GM18520 (cell line): ENCODE data around the gene AFG1L.
"Not testable (repeated sequence)": the region's sequence is repeated elsewhere in the genome, so short reads cannot be mapped to it uniquely, and the experiment has no call there.

Experiments used
- ATAC-seq: cut with Tn5 transposase; IDR thresholded peaks from one replicate; pipeline ENCODE4 v1.9.1; 2021; ENCODE audit not compliant: unreplicated experiment

Gene AFG1L

DNA sequence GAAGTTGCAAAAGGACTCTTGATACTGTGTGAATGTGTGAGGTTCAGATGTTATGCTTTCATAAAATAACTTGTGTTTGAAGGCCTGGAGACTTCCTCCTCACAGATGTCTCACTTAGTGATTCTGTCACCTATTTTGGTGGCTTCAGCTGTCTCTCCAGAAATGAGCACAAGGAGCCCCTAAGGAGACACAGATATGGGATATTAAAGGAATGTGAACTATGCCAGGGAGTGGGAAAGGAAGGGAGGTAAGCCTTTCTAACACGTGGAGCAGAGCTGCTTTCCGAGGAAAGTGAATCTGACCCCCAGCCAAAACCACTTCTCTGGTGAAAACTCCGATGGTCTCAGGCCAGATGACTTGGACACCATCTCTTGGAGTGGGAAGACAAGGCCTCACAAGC lies 255.4 kb downstream of the AFG1L start:
- ATAC-seq, result no peak

DNA sequence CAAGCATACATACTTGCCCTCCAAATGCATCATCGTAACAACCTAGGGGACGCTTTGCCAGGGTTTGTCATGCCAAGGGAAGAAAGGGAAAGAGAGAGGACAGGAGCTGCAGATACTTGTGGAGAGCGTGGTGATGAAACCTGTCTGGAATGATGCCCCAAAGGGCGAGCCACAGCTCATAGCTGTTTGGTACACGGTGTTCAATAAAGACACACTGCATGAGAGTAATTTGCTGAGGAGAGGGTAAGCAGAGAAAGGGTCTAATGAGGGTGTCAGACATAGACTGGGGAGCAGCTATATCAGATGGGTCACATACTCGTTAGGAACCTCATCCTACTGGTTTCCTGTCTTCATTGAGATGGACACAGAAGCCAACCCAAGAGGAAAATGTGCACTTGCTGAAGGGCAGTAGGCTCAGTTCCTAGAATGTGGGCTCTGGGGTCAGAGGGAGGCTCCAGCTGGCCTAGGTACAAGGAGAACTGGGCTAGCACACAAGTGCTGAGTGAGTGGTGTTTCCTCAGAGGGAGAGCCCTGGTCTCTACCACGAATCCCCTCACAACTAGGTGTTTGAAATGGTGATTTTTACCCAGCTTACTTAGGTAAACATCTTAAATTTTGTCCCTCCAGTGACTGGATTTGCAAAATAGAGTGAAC lies 260.7 kb downstream of the AFG1L start:
- no peak for ATAC-seq

DNA sequence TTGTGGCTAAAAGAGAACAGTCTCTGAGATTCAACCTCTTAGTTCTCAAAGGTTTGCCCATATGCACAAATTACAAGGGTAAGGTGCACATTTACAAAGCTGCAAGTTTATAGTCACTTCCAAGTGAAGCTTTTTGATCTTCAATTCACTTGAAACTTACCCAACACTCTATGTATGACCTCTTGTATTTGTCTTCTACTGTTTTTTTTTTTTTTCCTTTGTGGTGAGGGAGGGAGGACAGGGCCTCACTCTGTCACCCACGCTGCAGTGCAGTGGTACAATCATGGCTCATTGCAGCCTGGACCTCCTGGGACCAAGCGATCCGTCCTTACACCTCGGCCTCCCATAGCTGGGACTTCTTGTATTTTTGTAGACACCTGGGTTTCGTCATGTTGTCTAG lies 261.4 kb downstream of the AFG1L start:
- no peak for ATAC-seq

DNA sequence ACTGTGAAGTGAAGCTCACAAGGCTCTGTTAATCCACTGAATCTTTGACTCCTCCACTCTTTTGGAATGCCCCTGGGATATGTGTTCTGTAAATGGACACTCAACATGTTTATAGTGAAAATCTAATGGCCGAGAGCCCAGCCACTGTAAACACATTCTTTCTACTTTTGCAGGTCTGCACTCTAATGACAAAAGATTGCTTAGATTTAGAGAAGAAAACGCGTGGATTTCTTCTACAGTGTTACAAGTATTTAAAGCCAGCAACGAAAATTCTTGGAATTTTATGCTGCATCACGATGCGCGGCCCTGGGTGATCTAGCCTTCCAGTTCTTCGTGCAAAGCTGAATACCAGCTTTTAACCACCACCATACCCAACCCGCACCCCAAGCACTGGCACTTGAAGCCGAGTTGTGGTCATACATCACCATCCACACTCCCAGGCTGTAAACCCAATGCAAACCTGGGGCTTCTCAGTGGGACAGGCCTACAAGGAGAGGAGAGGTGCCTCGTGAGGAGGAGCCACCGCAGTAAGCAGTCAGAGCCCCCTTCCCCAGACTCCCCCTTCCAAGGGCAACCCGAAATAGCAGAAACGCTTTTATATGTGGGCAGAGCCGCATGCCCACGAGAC lies 262.1 kb downstream of the AFG1L start:
- ATAC-seq, result no peak

DNA sequence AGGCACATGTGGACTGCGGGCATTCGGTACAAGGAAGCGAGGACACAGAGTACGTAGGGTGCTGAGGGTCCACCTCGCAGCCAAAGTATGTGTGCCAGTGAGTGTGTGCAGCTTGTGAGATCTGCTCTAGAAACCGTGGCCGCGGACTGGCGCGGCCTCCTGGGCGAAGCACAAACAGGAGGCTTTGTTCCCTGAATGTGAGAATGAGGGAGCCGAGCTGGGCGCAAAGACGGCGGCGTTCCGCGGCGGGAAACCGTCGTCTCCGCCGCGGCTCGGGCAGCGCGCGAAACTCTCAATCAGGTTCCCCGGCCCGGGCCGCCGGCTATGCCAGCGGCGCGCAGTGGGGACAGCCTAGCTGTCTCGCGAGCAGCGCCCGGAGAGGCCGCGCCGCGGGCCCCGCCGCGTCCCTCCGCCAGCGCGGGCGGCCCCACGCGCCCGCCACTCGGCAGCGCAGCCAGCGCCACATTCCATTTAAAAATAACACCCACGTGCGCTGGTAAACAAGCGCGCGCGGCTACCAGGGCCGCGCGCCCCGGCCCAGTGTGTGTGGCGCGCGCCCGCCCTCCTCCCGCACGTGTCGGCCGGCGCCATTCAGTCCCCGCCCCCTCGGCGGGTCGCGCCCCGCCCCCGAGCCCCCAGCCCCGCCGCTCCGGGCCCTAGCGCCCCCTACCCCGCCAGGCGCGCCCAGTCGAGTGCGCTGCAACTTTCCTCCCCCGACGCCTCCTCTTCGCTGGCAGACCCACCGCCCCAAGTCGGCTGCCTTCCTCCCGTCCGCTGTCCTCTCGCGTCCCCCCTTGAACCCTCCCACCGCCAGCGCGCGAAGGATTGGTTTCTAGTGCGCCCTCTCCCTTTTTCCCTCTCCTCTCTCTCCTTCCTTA lies 262.9 kb downstream of the AFG1L start:
- ATAC-seq, result no peak

DNA sequence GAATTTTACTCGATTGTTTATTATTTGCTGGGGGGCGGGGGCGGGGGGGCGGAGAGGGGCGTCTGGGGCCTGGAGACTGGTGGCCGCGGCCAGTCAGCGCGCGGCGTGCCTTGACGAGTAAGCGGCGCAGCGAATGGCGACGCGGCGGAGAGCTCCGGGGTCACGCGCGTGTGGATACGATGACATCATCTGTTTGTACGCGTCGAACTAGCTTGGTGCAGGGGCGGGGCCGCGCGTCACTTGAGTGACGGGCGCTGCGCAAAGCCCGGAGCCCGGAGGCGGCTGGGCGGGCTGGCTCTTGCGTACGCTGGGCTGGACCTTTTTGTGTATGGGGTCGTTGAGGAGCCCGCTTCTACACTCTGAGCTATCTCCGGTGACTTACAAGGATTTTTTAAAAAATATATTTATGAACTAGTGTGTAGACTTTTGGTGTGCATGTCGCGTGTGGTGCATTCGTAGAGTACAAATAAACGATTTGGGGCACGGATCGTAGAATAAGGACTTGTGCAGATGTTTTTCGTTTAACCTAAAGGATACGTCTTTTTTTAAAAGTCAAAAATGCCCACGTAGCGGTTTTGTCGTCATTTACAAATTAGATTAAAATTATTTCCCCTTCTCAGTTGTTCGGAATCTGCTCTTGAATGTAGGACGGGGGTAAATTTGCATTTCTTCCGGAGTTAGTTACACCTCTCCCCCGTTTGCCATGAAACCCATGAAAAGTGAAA lies 263.7 kb downstream of the AFG1L start:
- peak; percentile 59 for ATAC-seq

DNA sequence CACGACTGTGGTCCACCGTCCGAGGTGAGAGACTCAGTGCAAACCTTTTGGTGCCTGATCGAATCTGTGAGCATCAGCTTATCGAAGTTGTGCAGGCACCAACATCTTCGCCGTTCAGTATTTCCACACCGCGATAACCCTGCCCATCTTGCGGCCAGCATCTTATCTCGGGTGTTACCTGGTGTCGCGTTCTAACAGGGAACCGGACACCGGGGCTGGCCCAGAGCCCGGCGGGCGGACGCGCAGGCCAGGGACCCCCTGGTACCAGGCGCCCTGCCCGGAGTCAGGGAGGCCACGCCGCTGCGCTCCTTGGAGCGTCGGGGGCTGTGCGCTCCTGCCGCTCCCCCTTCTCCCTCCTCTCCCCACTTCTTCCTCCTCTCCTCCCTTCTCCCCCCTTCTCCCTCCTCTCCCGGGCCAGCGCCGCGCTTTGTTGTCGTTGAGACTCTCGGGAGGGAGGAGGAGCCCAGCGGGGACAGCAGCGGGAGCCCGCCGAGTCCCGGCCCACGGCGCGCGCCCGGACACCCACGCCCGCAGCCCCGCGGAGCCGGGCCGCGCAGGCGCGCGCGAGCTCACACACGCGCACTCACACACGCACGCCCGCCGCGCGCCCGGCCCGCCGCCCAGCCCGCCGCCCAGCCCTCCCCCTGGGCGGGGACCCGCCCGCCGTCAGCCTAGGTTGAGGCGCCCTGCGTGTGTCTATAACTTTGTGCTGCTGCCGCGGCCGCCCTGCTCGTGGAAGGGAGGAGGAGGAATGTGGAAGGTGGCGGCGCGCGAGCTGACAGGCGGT lies 264.4 kb downstream of the AFG1L start:
- peak; percentile 32 for ATAC-seq

DNA sequence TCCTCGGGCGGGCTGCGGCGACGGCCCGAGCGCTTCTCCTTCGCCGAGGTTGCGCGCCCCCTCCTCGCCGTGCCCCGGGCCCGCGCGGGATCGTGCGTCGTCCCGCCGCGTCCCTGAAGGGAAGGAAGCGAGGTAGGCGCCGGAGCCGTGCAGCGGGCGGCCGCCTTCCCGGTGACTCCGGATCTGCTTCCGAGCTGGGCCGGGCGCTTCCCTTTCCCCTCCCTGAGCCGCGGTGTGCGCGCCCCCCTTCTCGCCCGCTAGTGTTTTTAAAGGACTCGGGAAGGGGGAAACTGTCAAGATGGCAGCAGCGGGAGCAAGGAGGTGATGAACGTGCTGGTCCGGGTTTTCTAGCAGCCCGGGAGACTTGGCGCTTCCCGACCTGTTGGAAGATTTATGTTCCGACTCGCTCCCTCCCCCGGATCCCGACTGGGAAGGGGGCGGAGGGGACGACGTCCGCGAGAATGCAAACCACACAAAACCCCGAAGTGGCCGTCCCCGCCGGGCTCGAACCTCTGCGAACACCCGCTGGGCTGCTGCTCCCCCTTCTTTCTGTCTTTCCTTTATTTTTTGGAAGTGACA lies 265.1 kb downstream of the AFG1L start:
- peak; percentile 7 for ATAC-seq

DNA sequence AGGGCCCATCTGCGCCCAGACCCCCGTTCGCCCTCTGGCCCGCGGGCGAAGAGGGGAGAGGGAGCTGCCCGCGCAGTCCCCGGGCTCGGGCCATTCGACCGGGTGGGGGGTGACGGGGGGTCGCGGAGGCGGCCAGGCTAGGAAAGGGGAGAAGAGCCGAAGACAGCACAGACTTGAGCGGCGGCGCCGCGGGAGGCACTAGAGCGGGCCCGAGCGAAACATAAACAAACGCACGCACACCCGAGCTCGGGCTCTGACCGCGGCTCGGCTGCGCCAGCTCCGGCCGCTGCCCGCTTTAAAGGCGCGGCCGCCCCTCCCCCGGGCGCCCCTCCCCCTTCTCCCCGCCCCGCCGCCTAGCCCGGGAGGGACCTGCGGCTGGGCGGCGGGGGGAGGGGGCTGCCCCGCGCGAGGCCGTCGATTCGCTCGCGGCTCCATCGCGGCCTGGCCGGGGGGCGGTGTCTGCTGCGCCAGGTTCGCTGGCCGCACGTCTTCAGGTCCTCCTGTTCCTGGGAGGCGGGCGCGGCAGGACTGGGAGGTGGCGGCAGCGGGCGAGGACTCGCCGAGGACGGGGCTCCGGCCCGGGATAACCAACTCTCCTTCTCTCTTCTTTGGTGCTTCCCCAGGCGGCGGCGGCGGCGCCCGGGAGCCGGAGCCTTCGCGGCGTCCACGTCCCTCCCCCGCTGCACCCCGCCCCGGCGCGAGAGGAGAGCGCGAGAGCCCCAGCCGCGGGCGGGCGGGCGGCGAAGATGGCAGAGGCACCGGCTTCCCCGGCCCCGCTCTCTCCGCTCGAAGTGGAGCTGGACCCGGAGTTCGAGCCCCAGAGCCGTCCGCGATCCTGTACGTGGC lies 265.8 kb downstream of the AFG1L start, which contains the start of gene FOXO3:
FOXO3 (plus strand) TSS at position 455 of the 846 bp plus-strand sequence; CDS start at position 747, 292 bp downstream.
- no peak for ATAC-seq

DNA sequence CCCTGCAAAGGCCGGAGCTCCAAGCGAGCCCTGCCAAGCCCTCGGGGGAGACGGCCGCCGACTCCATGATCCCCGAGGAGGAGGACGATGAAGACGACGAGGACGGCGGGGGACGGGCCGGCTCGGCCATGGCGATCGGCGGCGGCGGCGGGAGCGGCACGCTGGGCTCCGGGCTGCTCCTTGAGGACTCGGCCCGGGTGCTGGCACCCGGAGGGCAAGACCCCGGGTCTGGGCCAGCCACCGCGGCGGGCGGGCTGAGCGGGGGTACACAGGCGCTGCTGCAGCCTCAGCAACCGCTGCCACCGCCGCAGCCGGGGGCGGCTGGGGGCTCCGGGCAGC lies 266.4 kb downstream of the AFG1L start:
- ATAC-seq, result not testable (repeated sequence)

DNA sequence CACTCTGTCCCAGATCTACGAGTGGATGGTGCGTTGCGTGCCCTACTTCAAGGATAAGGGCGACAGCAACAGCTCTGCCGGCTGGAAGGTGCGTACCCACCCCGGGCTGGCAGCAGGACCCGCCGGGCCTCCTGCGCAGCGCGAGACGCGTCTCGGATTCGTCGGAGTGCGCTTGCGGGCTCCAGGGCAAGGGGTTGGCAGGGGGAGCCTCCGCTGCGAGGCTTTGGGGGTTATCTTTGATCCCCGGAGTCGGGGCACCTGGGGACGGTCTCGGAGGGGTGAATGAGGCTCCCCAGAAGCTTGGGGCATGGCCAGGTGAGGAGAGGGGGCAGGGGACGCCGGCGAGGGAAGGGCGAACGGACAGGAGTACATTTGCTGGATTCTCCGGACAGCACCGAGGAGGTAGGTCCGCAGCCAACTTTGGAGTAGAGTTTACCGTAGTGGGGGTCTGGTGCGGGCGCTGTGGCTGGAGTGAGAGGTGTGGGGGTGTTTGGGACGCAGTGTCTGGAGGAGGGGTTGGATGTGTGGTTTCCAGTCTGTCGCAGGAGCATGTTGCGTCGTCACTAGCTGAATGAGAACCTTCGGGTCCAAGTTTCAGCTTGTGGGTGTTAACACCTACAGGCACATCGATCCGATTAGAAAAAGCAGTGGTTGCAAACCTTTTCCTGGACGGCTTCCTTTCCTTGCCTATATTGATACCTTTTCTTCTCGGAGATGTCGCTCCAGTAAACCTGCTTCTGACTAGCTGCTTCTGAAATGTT lies 267.1 kb downstream of the AFG1L start:
- no peak for ATAC-seq

DNA sequence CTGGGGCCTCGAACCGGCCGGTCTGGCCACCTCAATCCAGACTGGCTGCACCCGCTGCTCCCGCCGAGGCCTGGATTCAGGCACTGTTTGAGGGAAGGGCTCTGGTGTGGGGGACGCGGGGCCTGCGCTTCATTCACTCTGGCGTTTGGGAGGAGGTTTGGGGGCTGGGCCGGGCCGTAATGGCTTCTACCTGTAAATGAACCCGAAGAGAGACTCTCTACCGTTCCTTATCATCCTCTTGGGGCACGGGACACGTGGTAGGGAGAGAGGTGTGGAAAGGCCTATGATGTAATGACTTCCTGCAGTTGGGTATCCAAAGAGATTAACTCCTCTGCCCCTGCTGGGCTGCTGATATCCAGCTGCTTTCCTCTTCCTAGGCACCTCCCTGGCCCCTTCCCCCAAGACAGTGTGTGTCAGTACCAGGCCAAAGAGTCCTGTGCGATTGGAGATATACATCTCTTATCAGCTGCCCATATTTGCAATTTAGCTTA lies 267.7 kb downstream of the AFG1L start:
- no peak for ATAC-seq

DNA sequence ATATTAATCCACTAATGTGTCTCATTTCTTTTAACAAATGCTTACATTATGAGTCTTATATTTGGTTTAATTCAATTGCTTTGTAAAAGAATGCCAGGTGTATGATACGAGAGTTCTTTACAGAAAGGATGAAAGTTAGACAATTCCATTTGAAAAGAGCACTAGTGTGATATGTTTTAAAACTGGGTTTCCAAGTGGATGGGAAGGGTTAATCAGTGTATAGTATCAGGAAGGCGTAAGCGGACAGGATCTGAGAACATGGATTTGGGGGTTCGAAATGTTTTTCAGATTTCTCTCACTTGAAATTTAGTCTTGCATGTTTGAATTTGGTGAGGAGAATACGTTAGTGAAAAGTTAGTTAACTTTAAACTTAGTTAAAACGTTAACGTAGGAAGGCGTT lies 268.4 kb downstream of the AFG1L start:
- ATAC-seq, result no peak

DNA sequence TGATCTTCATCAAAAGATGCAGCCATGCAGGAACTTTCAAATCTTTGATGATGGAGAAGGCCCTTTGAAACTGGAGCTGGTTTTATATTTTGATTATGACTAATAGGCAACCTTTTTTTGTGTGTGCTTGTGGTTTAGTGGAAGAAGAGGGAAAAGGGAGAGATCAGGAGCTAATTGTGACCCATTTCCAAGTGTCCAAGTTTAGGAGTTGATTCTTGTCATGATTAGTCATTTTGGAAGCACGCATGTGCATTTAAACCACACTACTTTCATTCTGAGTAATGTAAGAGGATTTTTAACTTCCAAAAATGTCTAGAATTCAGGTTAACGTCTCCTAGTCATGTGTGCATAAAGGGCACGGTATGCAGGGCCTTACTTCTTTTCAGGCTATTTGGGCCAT lies 269.3 kb downstream of the AFG1L start:
- no peak for ATAC-seq

DNA sequence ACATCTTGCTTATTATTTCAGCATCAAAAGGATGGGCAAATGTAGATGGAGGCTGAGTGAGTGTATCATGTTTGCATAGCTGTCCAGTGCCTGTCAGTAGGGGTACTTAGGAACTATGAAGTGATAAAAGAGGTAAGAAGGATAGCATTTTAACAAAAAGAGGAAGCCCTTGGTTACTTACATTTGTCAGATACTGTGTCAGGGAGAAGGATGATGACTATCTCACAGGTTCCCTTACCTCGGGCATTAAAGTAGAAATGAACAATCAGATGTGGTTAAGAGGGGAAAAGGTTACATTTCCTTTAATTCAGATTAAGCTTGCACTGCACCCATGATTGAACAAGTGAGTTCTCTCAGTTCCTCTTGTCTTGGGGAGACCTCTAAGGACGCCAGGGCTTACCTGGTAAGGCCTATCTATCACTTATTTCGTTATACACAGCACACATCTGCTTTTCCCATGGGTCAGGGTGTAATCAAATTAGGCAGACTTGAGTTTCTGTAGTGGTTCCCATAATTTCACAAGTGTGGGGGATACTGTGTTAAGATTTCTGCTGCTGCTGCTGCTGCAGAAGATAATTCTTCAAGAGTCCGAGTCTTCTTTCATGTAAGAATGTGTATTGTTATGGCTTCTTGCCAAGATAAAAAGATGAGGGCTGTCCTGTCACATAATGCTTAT lies 270.4 kb downstream of the AFG1L start:
- peak; percentile 75 for ATAC-seq

DNA sequence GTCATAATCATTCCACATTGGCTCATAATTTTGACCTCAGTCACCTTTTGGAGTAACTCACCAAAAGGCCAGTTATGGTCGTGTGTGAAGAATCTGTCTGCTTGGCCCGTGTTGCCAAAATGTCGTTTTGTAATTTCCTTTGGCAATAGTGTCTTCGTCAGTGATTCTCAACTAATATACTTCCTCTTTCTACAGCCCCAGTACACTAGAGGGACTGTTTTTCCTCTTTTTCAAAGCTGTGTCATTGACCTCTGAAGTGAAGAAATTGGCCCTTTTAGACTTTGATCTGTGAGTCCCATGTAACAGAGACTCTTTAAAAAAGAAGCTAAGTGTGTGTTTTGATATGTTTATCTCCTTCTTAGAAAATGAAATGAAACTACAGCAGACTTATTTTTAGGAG lies 271.0 kb downstream of the AFG1L start:
- no peak for ATAC-seq

DNA sequence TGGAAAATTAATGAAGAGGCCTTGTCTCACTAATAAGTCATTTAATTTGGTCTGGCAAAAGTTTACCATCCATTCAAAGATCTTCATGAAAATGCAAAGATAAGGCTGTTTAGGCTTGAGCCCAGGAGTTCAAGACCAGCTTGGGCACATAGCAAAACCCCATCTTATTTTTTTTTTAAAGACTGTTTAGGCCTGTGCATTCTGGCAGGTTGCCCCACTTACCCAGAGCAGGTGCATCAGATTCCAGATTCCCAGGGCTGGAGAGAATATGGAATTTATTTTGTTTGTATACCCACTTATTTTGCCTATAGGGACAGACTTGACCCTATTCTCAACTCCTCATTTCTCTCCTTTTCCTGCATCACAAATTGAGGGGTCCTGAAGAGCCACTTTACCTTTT lies 271.6 kb downstream of the AFG1L start:
- no peak for ATAC-seq

DNA sequence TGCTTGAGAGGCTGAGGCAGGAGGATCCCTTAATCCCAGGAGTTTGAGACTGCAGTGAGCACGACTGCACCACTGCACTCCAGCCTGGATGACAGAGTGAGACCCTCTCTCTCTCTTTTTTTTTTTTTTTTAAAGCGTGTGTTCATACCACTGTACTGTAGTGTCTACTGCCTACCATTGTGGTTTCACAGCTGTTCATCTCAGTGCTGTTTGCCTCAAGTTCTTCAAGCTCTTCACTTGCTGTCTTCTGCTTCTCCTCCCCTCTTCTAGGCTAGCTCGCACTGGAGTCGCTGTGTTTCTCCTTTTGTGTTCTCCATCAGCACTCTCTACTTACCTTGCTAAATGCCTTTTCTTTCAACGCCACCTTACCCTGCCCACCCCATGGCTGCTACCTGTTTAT lies 273.2 kb downstream of the AFG1L start:
- no peak for ATAC-seq
